CD4-positive, alpha-beta T cell (primary cell): ENCODE results near the gene ZNF446. TPM values are rescaled to one million over a fixed set of nuclear protein-coding genes. Genes with fewer than 3 reads are reported as not detected.
A peak's percentile ranks its signal among the peaks of the same experiment; 100 is the strongest.
"Not testable (repeated sequence)": the region's sequence is repeated elsewhere in the genome, so short reads cannot be mapped to it uniquely, and the experiment has no call there.

ENCODE experiments used
- ATAC-seq: fragments of 200-7000 bp; cut with Tn5 transposase; one replicate; pipeline ENCODE4 v1.10.0; 2022; ENCODE audit warnings: mild to moderate bottlenecking; ENCODE audit not compliant: poor library complexity
- CTCF ChIA-PET: fragments of 350-600 bp; sonication (Branson Sonifier 250); formaldehyde crosslinking; loops from one replicate; lab custom pipeline; 2021; ENCODE audit warnings: antibody characterized with exemption, inconsistent platforms; lab: Charles Lee
- POLR2A ChIA-PET: fragments of 350-600 bp; sonication (Branson Sonifier 250); formaldehyde crosslinking; loops from one replicate; lab custom pipeline; 2021; ENCODE audit warnings: antibody characterized with exemption, inconsistent platforms; lab: Charles Lee
- DNase-seq, 14 experiments: peaks; one replicate each; pipeline ENCODE4 v3.0.0-alpha.2; 2013 to 2020; ENCODE audit warnings: mixed read lengths in 2 of 14
- H3K27ac ChIP-seq, 2 donors: one replicate each; pipeline versions ENCODE4 v1.5.1 to v1.7.0; 2013; ENCODE audit warnings: low read length in 2 of 2, low read depth in 1 of 2, mild to moderate bottlenecking in 1 of 2
- H3K27me3 ChIP-seq, 2 experiments: 1 replicate in 1 of 2; 2 replicates in 1 of 2; pipeline versions ENCODE4 v1.6.1 to v1.7.0; 2013; ENCODE audit warnings: low read length in 2 of 2, control low read depth in 1 of 2, mild to moderate bottlenecking in 1 of 2, moderate library complexity in 1 of 2; ENCODE audit not compliant: insufficient read depth in 2 of 2, control insufficient read depth in 1 of 2
- H3K36me3 ChIP-seq: one replicate; pipeline ENCODE4 v1.6.1; 2013; ENCODE audit warnings: low read length, control low read depth; ENCODE audit not compliant: insufficient read depth
- H3K4me1 ChIP-seq: one replicate; pipeline ENCODE4 v1.6.1; 2013; ENCODE audit warnings: low read length, control low read depth; ENCODE audit not compliant: insufficient read depth
- H3K4me3 ChIP-seq: one replicate; pipeline ENCODE4 v1.5.1; 2013; ENCODE audit warnings: mild to moderate bottlenecking, low read length, moderate library complexity
- H3K9me3 ChIP-seq, 2 experiments: 1 replicate in 1 of 2; 2 replicates in 1 of 2; pipeline versions ENCODE4 v1.6.1 to v1.7.0; 2013; ENCODE audit warnings: low read length in 2 of 2, mild to moderate bottlenecking in 2 of 2, control low read depth in 1 of 2, moderate library complexity in 1 of 2; ENCODE audit not compliant: control insufficient read depth in 1 of 2, insufficient read depth in 1 of 2
- H3K27ac Mint-ChIP-seq: one replicate; pipeline ENCODE4 v1.8.0; 2020; ENCODE audit warnings: mixed read lengths
- H3K27me3 Mint-ChIP-seq: one replicate; pipeline ENCODE4 v1.8.0; 2021; ENCODE audit warnings: mixed read lengths
- H3K36me3 Mint-ChIP-seq: one replicate; pipeline ENCODE4 v1.8.0; 2021; ENCODE audit warnings: low read depth, mixed read lengths
- H3K4me1 Mint-ChIP-seq: one replicate; pipeline ENCODE4 v1.8.0; 2021; ENCODE audit warnings: low read depth, mixed read lengths
- H3K4me3 Mint-ChIP-seq: one replicate; pipeline ENCODE4 v1.8.0; 2020; ENCODE audit warnings: mild to moderate bottlenecking, mixed read lengths
- H3K9me3 Mint-ChIP-seq: one replicate; pipeline ENCODE4 v1.8.0; 2020; ENCODE audit warnings: mixed read lengths
- intact Hi-C, 2 experiments: fragments of 100-400 bp; cut with DNase I in 1 of 2; cut with micrococcal nuclease in 1 of 2; formaldehyde crosslinking; loops; one replicate each; pipeline versions ENCODE4 v1.15.1 to v1.9.0; 2023 to 2025; cut with DNase I, micrococcal nuclease
- total RNA-seq, 174 experiments: library from RNA in 2 of 174; stranded (reverse) in 2 of 174; gene quantifications; one replicate each; pipeline ENCODE4 v1.2.3 and lab custom pipeline; 2021 to 2026
- TF ChIP-seq, protein P1 (sequence below): fragments of 200-600 bp; IDR thresholded peaks from one replicate; pipeline ENCODE4 v1.8.0; 2022; ENCODE audit warnings: antibody characterized with exemption, mild to moderate bottlenecking

ZNF446 gene
- total RNA-seq, 2 experiments from 2014 or later = 13.6 to 14.6 TPM

DNA sequence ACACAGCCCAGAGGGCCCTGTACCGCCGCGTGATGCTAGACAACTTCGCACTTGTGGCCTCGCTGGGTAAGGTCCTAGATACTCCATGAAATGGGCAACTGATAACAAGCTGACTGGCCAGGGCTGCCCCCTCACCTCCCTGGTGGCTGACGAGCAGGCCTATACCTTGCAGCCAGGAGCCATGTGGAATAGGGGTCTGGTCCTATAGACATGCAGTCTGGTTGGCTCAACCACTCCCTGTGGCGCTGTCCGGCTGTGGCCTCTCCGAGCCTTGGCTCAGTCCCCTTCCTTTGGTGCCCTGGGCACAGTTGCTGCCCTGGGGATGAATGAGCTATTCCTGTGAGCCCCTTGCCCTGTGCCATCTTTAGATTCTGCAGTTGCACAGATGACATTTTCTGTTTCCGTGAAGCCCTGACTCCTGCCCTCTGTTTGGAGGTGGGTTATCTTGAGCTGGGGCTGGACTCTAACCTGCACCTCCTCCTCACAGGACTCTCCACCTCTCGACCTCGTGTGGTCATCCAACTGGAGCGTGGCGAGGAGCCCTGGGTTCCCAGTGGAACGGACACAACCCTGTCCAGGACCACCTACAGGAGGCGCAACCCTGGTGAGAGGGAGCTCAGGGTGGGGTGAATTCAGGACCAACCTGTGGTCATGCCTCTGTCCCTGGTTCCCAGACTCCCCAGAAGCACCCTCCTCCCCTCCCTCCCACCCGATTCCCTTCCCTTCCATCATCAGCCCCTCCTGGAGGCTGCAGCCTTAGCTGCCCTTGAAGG is 6.7 kb upstream of the ZNF446 start:
- no peak overlapping the region for H3K27ac ChIP-seq
- no peak overlapping the region for H3K4me3 ChIP-seq
- peaks cover 25% of the 10 kb centered on the region for H3K4me1 Mint-ChIP-seq
- TF ChIP-seq, protein P1, sequence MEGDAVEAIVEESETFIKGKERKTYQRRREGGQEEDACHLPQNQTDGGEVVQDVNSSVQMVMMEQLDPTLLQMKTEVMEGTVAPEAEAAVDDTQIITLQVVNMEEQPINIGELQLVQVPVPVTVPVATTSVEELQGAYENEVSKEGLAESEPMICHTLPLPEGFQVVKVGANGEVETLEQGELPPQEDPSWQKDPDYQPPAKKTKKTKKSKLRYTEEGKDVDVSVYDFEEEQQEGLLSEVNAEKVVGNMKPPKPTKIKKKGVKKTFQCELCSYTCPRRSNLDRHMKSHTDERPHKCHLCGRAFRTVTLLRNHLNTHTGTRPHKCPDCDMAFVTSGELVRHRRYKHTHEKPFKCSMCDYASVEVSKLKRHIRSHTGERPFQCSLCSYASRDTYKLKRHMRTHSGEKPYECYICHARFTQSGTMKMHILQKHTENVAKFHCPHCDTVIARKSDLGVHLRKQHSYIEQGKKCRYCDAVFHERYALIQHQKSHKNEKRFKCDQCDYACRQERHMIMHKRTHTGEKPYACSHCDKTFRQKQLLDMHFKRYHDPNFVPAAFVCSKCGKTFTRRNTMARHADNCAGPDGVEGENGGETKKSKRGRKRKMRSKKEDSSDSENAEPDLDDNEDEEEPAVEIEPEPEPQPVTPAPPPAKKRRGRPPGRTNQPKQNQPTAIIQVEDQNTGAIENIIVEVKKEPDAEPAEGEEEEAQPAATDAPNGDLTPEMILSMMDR = no peak
- ChIA-PET CTCF (interaction anchor here (1.5 kb wide), 1 partner anchor 50 kb away, joined by 3 read pairs; the partner anchor contains the start of gene ZBTB45), POLR2A (interaction anchor here (0.7 kb wide), 1 partner anchor 29 kb away, joined by 3 read pairs; no protein-coding TSS in a partner anchor)
- H3K9me3 Mint-ChIP-seq = no peaks in the 10 kb centered on the region
- H3K27me3 Mint-ChIP-seq = no peaks in the 10 kb centered on the region
- H3K36me3 Mint-ChIP-seq = peaks cover 35% of the 10 kb centered on the region
- peaks cover 20% of the 10 kb centered on the region for H3K4me1 ChIP-seq
- H3K36me3 ChIP-seq = peaks cover 29% of the 10 kb centered on the region
- H3K4me3 Mint-ChIP-seq = peak overlapping the region; percentile 93
- H3K27ac Mint-ChIP-seq = peak overlapping the region; percentile 39
- DNase-seq = no peak
- H3K9me3 ChIP-seq = no peaks in the 10 kb centered on the region
- no peak for ATAC-seq
- H3K27me3 ChIP-seq = no peaks in the 10 kb centered on the region
- intact Hi-C loops = loop anchor here in 1 of 2 experiments (5.0 kb wide), 1 partner anchor 82 kb away; the partner anchor contains the start of gene RPS5

DNA sequence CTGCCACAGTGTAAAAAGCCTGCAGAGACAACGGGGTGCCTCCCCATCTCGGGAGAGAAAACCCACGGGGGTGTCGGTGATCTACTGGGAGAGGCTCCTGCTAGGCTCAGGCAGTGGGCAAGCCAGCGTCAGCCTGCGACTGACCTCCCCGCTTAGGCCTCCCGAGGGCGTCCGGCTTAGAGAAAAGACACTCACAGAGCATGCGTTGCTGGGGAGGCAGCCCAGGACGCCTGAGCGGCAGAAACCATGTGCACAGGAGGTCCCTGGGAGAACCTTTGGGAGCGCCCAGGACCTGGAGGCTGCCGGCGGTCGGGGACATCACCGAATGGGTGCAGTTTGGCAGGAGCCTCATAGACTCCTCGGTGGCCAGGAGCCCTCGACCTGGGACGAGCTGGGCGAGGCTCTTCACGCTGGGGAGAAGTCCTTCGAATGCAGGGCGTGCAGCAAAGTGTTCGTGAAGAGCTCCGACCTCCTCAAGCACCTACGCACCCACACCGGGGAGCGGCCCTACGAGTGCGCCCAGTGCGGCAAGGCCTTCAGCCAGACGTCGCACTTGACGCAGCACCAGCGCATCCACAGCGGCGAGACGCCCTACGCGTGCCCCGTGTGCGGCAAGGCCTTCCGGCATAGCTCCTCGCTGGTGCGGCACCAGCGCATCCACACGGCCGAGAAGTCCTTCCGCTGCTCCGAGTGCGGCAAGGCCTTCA is 5.2 kb upstream of the ZNF446 start:
- CTCF ChIA-PET = not testable (repeated sequence)

DNA sequence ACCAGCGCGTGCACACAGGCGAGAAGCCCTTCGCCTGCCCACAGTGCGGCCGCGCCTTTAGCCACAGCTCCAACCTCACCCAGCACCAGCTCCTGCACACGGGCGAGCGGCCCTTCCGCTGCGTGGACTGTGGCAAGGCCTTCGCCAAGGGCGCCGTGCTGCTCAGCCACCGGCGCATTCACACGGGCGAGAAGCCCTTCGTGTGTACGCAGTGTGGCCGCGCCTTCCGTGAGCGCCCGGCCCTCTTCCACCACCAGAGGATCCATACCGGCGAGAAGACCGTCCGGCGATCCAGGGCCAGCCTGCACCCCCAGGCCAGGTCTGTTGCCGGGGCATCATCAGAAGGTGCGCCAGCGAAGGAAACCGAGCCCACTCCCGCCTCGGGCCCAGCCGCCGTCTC is 4.4 kb upstream of the ZNF446 start:
- peaks cover 29% of the 10 kb centered on the region for H3K36me3 ChIP-seq
- no peaks in the 10 kb centered on the region for H3K27me3 Mint-ChIP-seq
- H3K4me1 ChIP-seq = peaks cover 32% of the 10 kb centered on the region
- intact Hi-C loops = no loop called here
- ATAC-seq (no peak), DNase-seq (no peak)
- no peak overlapping the region for H3K4me3 Mint-ChIP-seq
- H3K9me3 Mint-ChIP-seq = no peaks in the 10 kb centered on the region
- H3K4me1 Mint-ChIP-seq = peaks cover 38% of the 10 kb centered on the region
- ChIA-PET CTCF (no interaction called here), POLR2A (no interaction called here)
- H3K9me3 ChIP-seq = no peaks in the 10 kb centered on the region
- H3K27me3 ChIP-seq = no peaks in the 10 kb centered on the region
- TF ChIP-seq, protein P1 = no peak
- no peak overlapping the region for H3K27ac Mint-ChIP-seq
- no peak overlapping the region for H3K4me3 ChIP-seq
- H3K36me3 Mint-ChIP-seq = peaks cover 41% of the 10 kb centered on the region
- H3K27ac ChIP-seq = no peak overlapping the region

More for the DNA sequence above, 5.2 kb upstream of the ZNF446 start:
- H3K27me3 Mint-ChIP-seq, DNase-seq, H3K9me3 Mint-ChIP-seq, H3K27me3 ChIP-seq, POLR2A ChIA-PET, H3K9me3 ChIP-seq, H3K27ac ChIP-seq, ATAC-seq, intact Hi-C loops, H3K4me3 Mint-ChIP-seq, H3K4me3 ChIP-seq: not testable (repeated sequence)
- Mint-ChIP-seq H3K36me3 (peaks cover 38% of the 10 kb centered on the region), H3K27ac (peak overlapping the region; percentile 44), H3K4me1 (peaks cover 39% of the 10 kb centered on the region)
- Histone ChIP-seq H3K36me3 (peaks cover 29% of the 10 kb centered on the region), H3K4me1 (peaks cover 31% of the 10 kb centered on the region)
